Fibroblast of mammary gland (primary cell): Measurements from ENCODE around the gene SERPINA6.
"Not testable (repeated sequence)": the region's sequence is repeated elsewhere in the genome, so short reads cannot be mapped to it uniquely, and the experiment has no call there.

ENCODE experiments used
- DNase-seq: peaks from one replicate; pipeline ENCODE4 v3.0.0-alpha.2; 2010; ENCODE audit warnings: low read depth
- H3K4me3 ChIP-seq: 2 replicates; pipeline ENCODE4 v1.5.1; 2011; ENCODE audit warnings: low read depth, mild to moderate bottlenecking, low read length, moderate library complexity; ENCODE audit not compliant: control insufficient read depth
- CTCF ChIP-seq: conservative IDR thresholded peaks from 2 replicates; pipeline ENCODE4 v1.5.1; 2011; ENCODE audit warnings: low read depth, low read length, inconsistent platforms; ENCODE audit not compliant: control insufficient read depth, insufficient read depth

The SERPINA6 gene

GRCh38 chr14:94322648-94323570 lies at the start of gene SERPINA6:
SERPINA6 (minus strand) TSS chr14:94323336; CDS start chr14:94314648, 8,688 bp downstream.
- DNase-seq, result peak; percentile 78
- no peak for TF ChIP-seq CTCF
- H3K4me3 ChIP-seq, result no peak within 1 kb of the TSS

DNA sequence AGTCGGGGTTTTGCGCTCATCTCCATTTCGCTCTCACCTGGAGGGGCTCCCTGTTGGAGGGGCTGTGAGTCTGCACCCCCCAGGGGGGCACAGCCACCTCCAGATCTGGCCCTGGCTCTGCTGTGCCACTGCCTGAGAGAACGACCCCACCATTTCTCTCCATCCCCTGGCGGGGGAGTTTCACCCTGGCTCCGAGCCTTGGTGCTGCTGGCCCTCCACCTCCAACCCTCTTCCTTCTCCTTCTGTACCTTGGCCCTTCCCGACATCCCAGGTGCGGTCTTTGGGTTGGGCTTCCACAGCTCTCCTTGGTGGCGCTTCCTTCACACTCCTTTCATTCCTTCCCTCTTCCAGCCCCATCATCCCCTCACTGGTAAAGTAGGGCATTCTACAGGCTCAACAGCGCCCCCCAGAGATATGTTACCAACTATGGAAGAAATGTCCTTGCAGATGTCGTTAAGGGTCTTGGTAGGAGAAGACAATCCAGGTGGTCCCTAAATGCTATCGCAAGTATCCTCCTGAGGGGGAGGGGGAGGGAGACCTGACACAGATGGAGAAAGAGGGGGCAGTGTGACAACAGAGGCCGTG lies 49.0 kb upstream of the SERPINA6 start:
- DNase-seq, result no peak
- TF ChIP-seq CTCF, result no peak
- no peak overlapping the region for H3K4me3 ChIP-seq

GRCh38 chr14:94370524-94370910 lies 47.4 kb upstream of the SERPINA6 start:
- no peak for TF ChIP-seq CTCF
- H3K4me3 ChIP-seq, result no peak overlapping the region
- DNase-seq, result no peak

DNA sequence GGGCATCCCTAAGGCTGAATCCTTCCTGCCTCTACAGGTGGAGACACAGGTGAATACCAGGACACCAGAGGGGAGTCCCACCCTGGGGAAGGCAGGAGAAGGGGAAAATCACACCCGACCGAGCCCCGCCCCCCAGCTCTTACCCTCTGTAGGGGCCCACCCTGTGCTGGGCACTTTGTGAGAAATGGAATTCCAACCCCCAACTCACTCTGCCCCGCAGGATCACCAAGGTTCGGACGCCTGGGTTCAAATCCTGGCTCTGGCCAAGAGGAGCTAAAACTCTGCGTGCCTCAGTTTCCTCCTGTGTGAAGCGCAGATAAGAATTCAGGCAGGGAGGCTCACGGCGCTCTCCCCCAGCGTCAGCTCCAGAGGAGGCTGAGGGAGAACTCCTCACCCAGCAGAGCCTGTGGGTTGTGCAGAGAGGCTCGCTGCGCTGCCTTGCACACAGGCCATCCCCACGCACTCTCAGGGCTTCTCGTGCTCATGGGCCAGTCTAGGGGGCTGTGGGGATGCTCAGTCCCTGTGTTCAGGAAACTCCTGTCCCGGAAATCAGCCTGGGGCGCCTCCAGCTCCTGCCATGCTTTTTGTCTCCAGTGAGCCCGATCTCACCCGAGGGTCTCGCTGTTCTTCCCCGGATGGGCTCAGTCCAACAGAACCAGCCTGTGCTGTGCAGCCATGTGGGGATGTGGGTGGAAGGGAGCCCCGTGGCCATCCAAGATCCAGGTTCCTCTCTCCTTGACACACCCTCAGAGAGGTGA lies 46.8 kb upstream of the SERPINA6 start:
- not testable (repeated sequence) for H3K4me3 ChIP-seq, DNase-seq

DNA sequence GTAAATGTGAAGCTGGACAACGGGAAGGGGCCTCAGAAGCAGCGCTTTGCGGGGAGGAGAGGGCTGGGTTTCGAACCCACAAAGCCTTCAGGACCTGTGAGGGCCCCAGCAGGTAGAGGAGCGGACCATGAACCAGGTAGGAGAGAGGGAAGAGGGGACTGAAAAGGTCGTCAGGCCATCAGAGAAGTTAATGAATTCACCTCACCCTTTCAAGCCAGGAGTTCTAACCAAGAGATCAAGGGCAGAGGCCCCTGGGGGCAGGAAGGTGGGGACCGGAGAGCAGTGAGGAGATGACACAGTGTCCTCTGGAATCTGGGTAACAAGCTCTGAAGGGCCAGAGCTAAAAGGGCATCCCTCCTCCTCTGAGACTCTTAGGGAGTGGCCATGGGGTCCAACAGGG lies 45.8 kb upstream of the SERPINA6 start:
- TF ChIP-seq CTCF, result no peak
- DNase-seq, result no peak
- H3K4me3 ChIP-seq, result no peak overlapping the region

DNA sequence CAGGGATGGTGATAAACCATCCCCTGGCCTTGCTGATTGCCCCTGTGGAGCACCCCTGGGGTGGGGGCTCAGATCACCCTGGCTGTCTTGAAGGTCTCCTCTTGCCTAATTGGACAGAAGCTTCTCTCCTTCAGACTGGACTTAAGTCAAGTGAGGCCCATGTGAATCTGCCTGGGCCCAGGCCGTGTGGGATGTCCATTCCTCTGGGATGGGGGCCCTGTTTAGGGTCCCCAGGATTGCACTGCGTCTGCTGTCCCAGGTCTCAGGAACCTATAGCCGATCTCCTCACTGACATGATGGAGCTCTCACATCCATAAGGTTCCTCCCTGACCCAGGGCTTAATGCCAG lies 45.1 kb upstream of the SERPINA6 start:
- no peak for DNase-seq
- H3K4me3 ChIP-seq, result no peak overlapping the region
- TF ChIP-seq CTCF, result no peak
